CD1c-positive myeloid dendritic cell (primary cell): ENCODE data around the gene TAS2R43.
"Not testable (repeated sequence)": the region's sequence is repeated elsewhere in the genome, so short reads cannot be mapped to it uniquely, and the experiment has no call there.

Experiments used
- DNase-seq: peaks from one replicate; pipeline ENCODE4 v3.0.0-alpha.2; 2016; ENCODE audit errors: extremely low spot score

Gene TAS2R43, protein sequence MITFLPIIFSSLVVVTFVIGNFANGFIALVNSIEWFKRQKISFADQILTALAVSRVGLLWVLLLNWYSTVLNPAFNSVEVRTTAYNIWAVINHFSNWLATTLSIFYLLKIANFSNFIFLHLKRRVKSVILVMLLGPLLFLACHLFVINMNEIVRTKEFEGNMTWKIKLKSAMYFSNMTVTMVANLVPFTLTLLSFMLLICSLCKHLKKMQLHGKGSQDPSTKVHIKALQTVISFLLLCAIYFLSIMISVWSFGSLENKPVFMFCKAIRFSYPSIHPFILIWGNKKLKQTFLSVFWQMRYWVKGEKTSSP

DNA sequence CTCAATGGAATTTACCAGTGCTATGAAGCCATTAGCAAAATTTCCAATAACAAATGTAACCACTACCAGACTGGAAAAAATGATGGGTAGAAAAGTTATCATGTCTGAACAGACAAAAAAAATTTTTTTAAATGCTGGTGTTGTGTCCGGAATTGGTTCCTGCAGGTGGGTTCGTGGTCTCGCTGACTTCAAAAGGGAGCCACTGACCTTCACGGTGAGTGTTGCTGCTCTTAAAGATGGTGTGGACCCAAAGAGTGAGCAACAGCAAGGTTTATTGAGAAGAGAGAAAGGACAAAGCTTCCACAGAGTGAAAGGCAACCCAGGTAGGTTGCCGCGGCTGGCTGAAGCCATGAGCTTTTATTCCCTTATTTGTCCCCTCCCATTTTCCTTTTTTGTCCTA is at the start of gene TAS2R43:
TAS2R43 (minus strand) TSS at position 186 of the 400 bp plus-strand sequence; CDS start at position 102, 84 bp downstream.
- DNase-seq, result no peak

DNA sequence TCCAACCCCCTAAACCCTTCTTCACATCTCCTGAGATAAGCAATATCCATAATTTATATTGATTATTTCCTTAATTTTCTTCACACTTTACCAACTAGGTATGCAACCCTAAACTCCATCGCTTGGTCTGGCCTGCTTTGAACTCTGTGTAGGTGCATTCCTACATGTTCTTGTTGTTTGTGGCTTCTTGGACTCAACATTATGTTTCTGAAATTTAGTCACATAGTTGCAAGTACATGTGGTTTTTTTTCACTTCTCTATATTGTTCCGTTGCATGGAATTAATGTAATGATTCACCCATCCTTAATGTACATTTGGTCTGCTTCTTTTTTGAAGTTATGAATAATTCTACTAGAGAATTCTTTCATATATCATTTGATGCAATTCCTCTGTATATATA is 44.0 kb upstream of the TAS2R43 start:
- DNase-seq, result peak; percentile 10

DNA sequence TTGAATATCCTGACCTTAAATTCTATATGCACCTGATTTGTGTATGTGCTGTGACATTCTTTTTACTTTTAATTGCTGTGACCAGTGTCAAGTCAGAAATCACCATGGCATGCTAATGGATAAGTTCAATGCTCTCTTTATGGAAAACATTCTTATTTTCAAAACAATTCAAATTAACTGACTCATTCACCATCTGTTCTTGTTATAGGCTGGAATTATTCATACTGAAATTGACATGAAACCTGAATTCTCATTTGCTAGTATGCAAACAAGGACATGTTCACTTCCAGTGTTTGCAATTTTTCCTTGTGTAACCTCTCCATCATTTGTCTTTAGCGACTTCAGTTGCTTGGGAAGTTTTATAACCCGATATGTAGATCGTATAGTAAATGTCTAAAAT is 42.2 kb upstream of the TAS2R43 start, which contains the start of gene TAS2R30:
TAS2R30 (minus strand) TSS at position 340 of the 400 bp plus-strand sequence. CDS start 400 bp downstream, outside the sequence.
- DNase-seq, result no peak

DNA sequence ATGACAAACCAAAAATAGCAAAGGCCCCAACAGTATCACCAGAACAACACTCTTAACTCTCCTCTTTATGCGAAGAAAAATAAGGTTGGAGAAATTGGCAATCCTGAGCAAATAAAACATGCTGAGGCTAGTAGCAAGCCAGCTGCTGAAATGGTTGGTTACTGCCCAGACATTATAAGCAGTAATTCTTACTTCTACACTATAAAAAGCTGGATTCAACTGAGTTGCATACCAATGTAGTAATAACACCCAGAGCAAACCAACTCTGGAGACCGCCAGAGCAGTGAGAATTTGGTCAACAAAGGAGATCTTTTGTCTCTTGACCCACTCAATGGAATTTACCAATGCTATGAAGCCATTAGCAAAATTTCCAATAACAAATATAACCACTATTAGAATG is 41.7 kb upstream of the TAS2R43 start:
- DNase-seq, result no peak

DNA sequence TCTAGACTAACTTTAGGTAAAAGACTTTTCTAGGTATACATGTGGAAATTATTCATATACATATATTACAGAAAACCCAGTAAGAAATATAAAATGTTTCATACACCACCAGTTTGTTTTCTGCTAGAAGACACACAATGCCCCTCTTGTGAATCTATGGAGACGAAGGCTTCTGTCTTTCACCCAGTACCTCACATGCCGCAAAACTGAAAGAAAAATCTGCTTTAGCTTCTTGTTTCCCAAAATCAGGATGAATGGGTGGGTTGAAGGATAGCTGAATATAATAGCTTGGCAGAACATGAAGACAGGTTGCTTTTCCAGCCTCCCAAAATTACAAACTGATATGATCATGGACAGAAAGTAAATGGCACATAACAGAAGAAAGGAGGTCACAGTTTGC is 41.0 kb upstream of the TAS2R43 start:
- DNase-seq, result no peak

DNA sequence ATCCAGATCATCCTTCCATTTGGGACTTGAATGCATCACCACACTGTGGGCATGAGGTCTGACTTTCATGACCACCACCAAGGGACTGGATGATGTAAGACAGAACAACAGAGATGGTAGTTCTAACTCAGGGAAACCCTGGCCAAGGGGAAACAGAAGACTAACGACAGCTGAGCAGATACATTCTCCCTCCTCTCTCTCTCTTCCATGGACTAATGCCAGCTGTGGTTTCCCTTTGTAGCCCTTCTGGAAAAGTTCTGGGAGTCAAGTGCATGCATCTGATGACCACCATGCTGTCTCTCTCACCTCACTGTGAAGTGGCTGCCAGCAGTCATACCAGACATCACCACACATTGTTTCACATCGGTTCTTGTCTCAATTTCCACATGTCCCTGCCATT is 38.9 kb upstream of the TAS2R43 start:
- no peak for DNase-seq

DNA sequence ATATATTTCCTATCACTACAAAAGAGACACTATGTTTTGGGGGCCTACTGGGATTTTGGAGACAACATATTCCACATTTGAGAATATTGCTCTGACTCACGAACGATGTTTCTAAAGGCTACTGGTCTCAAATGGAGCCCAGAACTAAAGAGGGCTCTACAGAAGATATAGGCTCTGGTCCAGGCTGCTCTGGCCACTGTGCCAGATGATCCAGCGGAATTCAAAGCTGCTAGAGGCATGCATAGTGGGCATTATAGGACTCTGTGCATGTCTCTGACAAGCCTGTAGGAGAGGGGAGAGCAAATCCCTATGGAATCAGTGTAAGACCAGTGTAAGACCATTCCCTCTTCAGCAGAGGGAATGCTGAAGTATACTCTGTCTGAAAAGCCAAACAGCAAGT is 38.3 kb upstream of the TAS2R43 start:
- DNase-seq, result no peak

DNA sequence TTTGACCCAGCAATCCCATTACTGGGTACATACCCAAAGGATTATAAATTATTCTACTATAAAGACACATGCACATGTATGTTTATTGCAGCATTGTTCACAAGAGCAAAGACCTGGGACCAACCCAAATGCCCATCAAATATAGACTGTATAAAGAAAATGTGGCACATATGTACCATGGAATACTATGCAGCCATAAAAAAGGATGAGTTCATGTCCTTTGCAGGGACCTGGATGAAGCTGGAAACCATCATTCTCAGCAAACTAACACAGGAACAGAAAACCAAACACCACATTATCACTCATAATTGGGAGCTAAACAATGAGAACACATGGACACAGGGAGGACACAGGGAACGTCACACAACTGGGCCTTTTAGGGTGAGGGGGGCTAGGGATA is 22.0 kb upstream of the TAS2R43 start:
- not testable (repeated sequence) for DNase-seq

DNA sequence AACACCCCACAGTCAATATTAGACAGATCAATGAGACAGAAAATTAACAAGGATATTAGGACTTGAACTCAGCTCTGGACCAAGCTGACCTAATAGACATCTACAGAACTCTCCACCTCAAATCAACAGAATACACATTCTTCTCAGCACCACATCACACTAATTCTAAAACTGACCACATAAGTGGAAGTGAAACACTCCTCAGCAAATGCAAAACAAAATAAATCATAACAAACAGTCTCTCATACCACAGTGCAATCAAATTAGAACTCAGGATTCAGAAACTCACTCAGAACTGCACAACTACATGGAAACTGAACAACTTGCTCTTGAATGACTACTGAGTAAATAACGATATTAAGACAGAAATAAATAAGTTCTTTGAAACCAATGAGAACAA is 19.1 kb upstream of the TAS2R43 start:
- DNase-seq, result not testable (repeated sequence)

DNA sequence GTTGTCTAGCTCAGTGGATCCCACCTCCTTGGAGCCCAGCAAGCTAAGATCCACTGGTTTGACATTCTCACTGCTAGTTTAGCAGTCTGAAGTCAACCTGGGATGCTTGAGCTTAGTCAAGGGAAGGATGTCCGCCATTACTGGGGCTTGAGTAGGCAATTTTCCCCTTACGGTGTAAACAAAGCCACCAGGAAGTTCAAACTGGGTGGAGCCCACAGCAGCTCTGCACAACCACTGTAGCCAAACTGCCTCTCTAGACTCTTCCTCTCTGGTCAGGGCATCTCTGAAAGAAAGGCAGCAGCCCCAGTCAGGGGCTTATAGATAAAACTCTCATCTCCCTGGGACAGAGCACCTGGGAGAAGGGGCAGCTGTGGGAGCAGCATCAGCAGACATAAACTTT is 16.7 kb upstream of the TAS2R43 start:
- no peak for DNase-seq

DNA sequence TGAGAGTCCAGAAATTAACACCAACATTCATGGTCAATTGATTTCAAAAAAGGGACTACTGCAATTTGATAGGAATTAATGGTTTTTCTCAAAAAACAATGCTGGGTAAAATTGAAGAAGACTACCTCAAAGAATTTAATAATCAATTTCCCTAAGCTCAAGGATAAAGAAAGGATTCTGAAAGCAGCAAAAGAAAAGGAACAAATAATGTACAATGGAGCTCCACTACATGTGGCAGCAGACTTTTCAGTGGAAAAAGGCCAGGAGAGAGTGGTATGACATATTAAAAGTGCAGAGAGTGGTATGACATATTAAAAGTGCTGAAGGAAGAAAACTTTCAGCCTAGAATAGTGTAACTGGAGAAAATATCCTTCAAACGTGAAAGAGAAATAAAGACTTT is 15.6 kb upstream of the TAS2R43 start:
- DNase-seq, result no peak

DNA sequence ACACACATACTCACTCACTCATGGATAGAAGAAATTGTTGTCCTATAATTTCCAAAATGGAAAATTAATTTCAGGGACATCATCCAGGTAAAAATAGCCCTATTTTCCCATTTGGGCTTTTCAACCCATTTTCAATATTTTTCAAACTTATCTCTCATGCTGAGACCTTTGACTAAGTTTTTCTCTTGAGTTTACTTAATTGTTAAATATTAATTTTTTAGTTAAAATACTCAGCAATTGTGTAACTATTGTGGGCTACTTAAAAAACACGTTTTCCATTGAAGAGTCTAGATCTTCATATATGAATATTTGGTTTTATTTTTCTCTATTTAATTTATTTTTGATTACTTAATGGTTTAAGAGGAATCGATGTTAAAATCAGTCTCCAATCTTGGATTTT is 14.2 kb upstream of the TAS2R43 start:
- no peak for DNase-seq

DNA sequence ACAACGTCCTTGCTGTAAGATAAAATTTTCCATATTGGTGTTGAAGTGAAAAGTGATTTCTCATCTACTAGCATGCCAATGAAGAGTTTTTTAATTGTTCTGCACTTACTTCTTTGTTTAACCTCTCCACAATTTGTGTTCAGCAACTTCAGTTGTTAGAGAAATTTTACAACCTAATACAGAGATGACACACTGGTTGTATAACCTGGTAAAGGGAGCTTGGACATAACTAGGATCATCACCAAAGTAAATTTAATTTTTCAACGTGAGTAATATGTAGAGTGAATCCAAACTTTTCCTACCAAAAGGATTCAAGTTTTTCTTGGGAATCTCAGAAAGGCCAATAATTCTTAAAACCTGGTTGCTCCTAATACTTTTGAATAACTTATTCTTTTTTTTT is 13.4 kb upstream of the TAS2R43 start:
- DNase-seq, result no peak

DNA sequence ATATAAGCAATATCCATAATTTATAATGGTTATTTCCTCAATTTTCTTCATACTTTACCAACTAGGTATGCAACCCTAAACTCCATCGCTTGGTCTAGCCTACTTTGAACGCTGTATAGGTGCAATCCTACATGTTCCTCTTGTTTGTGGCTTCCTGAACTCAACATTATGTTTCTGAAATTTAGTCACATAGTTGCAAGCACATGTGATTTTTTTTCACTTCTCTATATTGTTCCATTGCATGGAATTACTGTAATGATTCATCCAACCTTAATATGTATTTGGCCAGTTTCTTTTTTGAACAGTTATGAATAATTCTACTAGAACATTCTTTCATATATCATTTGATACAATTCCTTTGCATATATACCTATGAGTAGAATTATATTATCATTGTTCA is 2.8 kb upstream of the TAS2R43 start:
- DNase-seq, result not testable (repeated sequence)

DNA sequence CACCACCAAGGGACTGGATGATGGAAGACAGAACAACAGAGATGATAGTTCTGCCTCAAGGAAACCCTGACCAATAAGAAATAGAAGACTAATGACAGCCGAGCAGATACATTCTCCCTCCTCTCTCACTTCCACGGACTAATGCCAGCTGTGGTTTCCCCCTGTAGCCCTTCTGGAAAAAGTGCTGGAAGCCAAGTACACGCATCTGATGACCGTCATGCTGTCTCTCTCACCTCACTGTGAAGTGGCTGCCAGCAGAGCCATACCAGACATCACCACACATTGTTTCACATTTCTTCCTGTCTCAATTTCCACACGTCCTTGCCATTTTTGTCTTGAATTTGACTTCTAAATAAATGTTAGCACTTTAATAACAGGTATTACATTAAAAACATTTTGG is 2.9 kb downstream of the TAS2R43 start:
- no peak for DNase-seq

DNA sequence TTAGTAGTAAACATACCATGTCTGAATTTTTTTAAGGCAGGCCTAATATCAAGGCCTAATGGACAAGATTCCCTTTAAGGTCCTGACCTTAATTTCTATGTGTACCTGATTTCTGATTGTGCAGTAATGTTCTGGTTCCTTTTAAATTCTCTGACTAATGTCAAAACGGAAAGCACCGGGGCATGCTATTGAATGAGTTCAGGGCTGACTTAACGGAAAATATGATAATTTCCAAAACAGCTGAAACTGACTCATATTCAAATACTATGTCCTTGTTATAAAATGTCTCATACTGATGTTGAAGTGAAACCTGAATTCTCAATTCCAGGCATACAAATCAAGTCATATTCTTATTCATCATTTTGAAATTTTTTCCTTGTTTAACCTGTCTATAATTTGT is 6.7 kb downstream of the TAS2R43 start:
- DNase-seq, result no peak

DNA sequence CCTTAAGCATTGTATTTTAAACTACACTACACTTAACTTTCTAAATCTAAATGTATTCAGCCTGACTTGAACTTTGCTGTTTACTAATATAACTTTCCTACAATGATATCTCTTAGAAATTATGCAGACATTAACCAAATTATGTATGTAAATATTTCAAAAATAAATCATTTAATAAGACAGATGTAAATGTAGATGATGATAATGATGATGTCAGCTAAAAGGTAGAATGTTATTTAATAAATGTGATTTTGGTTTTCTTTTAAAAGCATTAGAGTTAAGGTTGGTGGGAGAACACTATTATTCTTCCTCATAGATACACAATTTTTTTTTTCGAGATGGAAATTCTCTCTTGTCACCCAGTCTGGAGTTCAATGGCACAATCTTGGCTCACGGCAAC is 10.1 kb downstream of the TAS2R43 start:
- no peak for DNase-seq

DNA sequence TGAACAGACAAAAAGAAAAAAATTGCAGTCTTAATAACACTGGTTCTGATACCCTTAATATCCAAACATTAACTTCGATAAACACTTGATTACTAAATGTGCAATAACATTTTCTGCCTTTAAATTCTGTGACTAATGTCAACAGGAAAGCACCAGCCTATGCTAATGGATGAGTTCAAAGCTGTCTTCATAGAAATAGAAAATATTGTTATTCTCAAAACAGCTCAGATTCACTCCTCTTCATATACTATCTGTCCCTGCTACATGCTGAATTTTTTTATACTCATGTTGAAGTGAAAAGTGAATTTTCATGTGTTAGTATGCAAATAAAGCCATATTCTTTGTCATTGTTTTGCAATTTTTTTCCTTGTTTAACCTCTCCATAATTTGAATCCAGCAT is 13.9 kb downstream of the TAS2R43 start:
- no peak for DNase-seq

DNA sequence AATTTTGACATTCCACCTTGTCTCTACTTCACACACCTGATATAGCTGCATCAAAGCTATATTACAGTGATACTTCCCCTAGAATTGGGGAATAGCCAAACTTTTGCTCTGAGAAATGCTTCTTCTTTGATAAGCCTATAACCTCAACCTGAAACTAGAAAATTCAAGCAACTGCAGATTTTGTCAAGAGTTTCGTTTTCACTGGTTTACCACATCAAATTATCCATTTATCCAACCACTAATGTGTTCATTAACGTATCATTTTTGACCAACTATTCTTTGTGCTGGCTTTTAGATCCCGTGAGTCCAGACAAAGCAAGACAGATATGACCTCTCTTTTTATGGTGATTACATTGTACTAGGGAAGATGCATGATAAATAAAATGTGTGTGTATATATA is 16.5 kb downstream of the TAS2R43 start:
- no peak for DNase-seq

DNA sequence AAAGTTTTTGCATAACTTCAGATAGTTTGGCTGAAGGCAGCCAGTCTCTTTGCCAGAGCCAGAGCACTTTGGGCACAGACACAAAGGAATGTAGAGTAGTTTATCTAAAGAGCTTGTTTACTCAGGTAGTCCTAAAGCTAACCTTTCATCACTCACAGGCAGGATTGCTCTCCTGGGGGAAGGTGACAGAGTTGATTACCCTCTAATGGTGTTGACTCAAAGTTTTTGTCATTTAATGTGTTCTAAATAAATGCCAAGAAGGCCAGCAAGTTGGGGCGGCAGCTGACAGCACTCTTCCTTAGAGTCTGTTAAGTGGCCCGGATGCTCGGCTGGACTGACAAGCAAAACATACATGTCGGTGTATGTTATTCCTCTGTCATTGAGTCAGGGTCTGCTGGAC is 20.7 kb downstream of the TAS2R43 start:
- DNase-seq, result no peak

DNA sequence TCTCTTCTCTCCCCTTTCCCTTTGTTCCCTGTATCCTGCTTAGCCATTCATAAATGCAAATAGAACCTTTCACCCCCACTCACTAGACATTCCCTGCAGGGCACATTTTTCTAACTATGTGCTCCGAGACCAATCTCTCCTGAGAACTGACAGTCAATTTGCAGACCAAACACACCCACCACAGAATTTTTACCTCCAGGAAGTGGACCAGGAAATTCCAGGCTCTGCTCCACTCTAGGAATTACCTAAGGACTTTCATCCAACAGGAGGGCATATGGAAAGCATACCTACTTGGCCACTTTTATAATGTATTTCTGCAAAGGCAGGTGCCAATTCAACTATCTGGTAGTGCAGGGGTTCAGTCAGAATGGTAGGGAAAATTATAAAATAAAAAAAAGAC is 21.1 kb downstream of the TAS2R43 start:
- DNase-seq, result no peak

DNA sequence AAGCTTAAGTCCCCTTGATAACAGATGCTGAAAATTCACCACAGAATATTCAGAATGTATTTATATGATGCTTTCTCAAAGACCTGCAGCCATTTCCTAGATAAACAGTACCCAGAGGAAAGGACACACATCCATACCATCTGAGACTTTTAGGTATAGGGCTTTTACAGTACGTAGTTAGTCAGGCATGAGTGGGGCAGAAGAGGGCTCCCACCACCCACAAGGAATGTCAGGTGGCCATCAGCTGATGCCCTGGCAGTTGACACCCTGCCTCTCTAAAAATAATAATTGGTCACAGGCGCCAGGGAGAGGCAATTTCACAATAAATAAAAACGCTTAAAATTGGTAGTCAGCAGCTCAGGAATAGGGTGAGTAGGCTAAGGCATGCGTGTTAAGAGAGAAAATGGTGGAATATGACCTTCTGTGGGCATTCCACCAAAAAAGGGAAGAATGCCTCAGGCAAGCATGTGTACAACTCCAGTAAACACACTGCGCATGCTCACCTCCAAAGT is 22.2 kb downstream of the TAS2R43 start:
- DNase-seq, result no peak

DNA sequence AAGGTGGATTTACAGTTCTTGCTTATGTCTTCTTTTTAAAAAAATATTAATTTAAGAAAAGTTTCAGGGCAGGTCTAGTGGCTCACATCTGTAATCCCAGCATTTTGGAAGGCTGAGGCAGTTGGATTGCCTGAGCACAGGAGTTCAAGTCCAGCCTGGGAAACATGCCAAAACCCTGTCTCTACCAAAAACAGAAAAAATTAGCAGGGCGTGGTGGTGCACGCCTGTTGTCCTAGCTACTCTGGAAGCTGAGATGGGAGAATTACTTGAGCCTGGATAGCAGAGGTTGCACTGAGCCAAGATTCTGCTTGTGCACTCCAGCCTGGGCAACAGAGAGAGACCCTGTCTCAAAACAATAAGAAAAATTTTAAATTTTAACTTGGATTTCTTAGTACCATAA is 24.6 kb downstream of the TAS2R43 start:
- no peak for DNase-seq

DNA sequence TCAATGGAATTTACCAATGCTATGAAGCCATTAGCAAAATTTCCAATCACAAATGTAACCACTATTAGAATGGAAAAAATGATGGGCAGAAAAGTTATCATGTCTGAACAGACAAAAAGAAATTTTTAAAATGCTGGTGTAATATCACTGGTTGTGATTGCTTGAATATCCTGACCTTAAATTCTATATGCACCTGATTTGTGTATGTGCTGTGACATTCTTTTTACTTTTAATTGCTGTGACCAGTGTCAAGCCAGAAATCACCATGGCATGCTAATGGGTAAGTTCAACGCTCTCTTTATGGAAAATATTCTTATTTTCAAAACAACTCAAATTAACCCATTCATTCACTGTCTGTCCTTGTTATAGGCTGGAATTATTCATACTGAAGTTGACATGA is 29.9 kb downstream of the TAS2R43 start, which contains the start of gene TAS2R46:
TAS2R46 (minus strand) TSS at position 101 of the 400 bp plus-strand sequence; CDS start at position 101, 0 bp downstream.
- DNase-seq, result not testable (repeated sequence)
